KBM-7 (cell line): Measurements from ENCODE around the gene PLD5.
"Not testable (repeated sequence)": the region's sequence is repeated elsewhere in the genome, so short reads cannot be mapped to it uniquely, and the experiment has no call there.

Experiments used
- DNase-seq: peaks from one replicate; pipeline ENCODE4 v3.0.0-alpha.2; 2015
- in situ Hi-C: fragments of 300-500 bp; cut with MboI; formaldehyde crosslinking; loops from 2 replicates; pipeline ENCODE4 v1.14.3; 2020; ENCODE audit warnings: low sequenced_read_pairs, low pct_unique_long_range_greater_than_20kb, mixed read lengths

PLD5 gene

DNA sequence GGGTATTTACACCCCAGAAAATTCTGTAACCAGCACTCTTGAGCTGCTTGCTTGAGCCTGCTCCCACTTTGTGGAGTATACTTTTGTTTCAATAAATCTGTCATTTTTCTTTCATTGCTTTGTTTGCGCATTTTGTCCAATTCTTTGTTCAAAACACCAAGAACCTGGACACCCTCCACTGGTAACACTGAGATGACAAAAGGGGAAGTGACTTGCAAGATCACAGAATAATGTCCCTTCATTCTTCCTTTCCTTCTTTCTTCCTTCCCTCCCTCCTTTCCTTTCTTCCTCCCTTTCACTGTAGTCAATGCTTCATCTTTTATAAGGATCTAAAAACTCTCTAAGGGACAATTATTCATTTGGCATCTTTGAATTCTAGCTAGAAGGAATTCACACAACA, 391.1 kb downstream of the PLD5 start:
- in situ Hi-C loops = no loop called here
- DNase-seq = no peak

GRCh38 chr1:242132121-242132817, 392.2 kb downstream of the PLD5 start:
- in situ Hi-C loops = no loop called here
- no peak for DNase-seq

GRCh38 chr1:242128951-242129502, 395.5 kb downstream of the PLD5 start:
- DNase-seq = peak; percentile 7
- in situ Hi-C loops = no loop called here

DNA sequence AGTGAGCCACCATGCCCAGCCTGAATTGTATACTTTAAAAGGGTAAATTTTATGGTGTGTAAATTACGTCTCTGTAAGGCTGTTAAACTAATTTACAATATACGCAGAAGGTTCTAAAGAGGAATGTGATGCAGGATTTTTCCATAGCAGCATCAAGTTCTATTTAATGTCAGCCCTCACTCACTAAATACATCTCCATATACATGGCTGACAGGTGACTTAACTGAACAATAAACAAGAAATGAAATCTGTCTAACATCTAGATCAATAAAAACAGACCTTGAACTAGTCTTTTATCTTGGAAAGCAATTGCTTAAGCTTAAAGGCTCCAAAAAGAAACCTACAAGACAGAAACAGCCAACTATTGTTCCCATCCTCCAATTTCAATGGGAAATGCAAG, 404.1 kb downstream of the PLD5 start:
- no peak for DNase-seq
- in situ Hi-C loops = no loop called here

- no peak for DNase-seq
- in situ Hi-C loops = no loop called here
Observed at GRCh38 chr1:242100921-242101320, 423.6 kb downstream of the PLD5 start.

- DNase-seq, in situ Hi-C loops: not testable (repeated sequence)
Observed at GRCh38 chr1:242097283-242097682, 427.2 kb downstream of the PLD5 start.

DNA sequence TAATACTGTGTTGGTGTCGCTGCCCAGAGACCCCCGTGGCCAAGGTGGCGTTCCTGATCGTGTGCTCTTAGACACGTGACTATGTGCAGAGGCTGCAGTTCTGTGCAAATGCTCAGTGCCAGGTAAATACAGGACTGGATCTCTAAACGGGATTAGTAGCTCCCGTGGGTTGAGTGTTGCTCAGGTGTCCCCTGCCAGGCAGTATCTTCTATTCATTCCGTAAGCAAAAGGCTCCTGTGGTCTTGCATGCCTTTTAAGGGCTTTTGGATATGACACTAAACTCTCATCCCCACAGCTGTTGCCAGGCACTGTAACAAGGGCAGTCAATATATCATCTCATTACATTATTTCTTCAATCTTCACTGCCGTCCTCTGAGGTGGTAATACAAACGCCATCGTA, 431.4 kb downstream of the PLD5 start:
- DNase-seq = no peak
- in situ Hi-C loops = no loop called here

DNA sequence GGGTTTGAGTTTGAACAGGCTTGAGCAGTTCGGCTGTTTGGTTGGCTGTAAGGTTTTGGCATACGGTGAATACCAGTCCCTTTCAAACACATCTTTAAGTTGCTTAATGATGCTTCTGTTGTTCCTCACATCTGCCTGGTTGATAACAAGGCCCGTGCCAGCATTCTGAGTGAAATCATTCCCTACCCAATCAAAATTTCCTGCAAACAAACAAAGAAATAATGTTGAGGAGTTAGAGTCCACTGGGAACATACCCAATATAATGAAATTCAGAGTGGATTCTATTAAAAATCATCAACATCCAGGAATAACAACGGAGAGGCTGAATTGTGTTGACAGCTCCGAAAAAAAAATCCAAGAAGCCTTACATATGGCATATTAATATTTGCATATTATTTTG, 434.6 kb downstream of the PLD5 start:
- in situ Hi-C loops = no loop called here
- DNase-seq = no peak

DNA sequence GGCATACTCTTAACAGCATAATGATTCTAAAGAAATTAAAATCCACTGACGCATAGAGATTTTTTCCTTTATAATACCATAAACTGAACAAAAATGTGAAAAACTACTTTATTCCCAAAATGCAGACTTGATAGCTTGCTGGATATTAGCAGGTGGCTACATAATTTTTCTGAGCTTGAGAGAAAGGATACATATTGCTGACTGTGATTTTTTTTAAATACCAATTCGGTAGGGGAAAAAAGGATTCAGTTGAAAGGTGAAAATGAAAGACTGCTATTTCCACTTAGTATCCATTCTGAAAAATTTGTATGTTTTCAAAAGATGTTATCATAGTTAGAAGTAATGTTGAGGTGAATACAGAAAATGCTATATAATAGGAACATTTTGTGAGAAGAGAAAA, 435.6 kb downstream of the PLD5 start:
- in situ Hi-C loops = no loop called here
- no peak for DNase-seq

DNA sequence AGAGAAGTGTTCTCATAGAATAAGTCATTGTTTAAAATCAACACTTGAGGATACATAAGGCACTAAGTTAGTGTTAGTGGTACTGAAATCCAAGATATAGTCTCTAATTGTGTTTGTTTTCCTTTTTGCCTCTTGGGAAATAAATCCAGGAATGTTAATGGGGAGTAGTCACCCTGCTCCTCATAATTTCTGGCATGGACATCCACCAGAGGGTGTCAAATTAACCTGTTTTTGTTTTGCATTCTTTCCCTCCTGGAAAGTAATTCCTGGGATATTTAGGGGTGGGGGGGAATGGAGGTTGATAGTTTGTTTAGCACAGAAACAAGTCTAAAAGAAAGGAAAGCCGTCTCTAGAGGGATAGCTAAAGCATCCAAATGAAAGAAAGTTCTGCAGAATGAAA, 437.8 kb downstream of the PLD5 start:
- no peak for DNase-seq
- in situ Hi-C loops = no loop called here

GRCh38 chr1:242086093-242086492, 438.4 kb downstream of the PLD5 start:
- in situ Hi-C loops = no loop called here
- no peak for DNase-seq

DNA sequence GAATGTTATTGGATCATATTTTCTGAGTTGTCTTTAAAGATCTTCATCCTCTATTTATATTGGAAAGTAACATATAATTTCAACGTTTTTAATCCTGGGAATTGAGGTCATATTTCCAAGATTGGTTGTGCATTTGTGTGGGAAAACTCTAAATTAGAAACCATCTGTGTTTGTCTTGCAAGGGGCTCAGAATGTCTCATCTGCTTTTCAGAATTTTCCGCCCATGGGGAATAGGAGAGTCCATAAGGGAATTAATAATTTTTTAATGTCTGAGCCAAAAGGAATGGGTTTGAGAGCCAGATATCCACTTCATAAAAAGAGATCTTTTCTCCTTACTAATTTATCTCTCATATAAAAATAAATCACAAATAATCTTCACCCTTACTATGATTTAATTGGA, 440.8 kb downstream of the PLD5 start:
- in situ Hi-C loops = no loop called here
- no peak for DNase-seq

DNA sequence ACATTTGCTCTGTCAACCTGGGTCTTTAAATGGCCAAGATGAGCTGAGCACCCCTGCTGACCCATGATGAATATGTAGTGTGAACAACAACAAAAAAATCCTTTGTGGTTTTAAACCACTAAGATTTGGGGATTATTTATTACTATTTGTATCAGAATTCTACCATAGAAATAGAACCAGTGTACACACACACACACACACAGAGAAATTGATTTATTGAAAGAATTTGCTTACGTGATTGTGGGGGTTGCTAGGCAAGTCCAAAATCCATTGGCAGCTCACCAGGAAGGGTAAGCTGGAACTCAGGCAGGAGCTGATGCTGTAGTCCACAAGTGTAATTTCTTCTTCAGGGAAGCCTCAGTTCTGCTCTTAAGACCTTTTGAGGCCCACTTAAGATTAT, 443.1 kb downstream of the PLD5 start:
- no peak for DNase-seq
- in situ Hi-C loops = no loop called here

- DNase-seq = no peak
- in situ Hi-C loops = no loop called here
Observed at GRCh38 chr1:242065813-242066212, 458.7 kb downstream of the PLD5 start.

DNA sequence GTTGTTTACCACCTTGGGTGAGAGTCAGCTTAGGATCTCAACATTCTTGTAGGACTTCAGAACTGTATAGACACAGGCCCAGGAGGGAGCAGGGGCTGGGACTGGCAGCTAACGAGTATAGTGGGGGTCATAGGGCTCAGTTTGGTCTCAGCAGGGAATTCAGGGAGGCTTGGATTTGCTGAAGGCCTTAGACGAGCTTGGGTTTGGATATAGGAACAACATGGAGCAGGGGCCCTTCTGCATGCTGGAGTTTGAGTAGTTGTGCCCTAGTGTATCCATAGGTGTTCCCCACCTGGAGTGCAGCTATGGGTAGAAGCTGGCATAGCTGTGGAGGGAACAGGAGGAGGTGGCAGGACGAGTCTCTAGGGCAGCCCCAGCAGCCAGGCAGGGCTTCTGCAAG, 462.2 kb downstream of the PLD5 start:
- DNase-seq = no peak
- in situ Hi-C loops = no loop called here

DNA sequence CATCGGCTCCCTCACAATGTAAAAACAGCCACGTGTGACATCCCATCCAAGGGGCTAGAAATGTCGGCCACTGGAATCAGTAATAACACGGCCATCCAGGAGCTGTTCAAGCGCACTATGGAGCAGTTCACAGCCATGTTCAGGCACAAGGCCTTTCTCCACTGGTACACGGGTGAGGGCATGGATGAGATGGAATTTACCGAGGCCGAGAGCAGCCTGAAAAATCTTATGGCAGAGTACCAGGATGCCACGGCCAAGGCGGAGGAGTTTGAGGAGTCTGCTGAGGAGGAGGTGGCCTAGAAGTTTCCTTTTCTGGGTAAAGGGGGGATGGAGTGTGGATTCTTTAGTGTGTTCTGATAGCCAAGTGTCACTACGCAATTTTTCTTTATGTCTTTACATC, 464.5 kb downstream of the PLD5 start:
- no peak for DNase-seq
- in situ Hi-C loops = no loop called here

GRCh38 chr1:242058582-242058981, 465.9 kb downstream of the PLD5 start:
- in situ Hi-C loops = not testable (repeated sequence)

GRCh38 chr1:242058181-242058580, 466.3 kb downstream of the PLD5 start:
- in situ Hi-C loops, DNase-seq: not testable (repeated sequence)

More at GRCh38 chr1:242058582-242058981, 465.9 kb downstream of the PLD5 start:
- DNase-seq = not testable (repeated sequence)

GRCh38 chr1:242057745-242058115, 466.8 kb downstream of the PLD5 start:
- DNase-seq = no peak
- in situ Hi-C loops = no loop called here

- DNase-seq = no peak
- in situ Hi-C loops = no loop called here
Observed at GRCh38 chr1:242056988-242057744, 467.3 kb downstream of the PLD5 start.
